ENCODE results near the gene GINS2.

The GINS2 gene

GRCh38 chr16:85715169-85716021, 26.6 kb upstream of the GINS2 start:
- DNase-seq, result no peak

- DNase-seq, result no peak
These were observed 24.0 kb upstream of the GINS2 start for GRCh38 chr16:85712801-85713200.

GRCh38 chr16:85711982-85712587, 23.3 kb upstream of the GINS2 start:
- no peak for DNase-seq

GRCh38 chr16:85710732-85711131, 22.0 kb upstream of the GINS2 start:
- no peak for DNase-seq

GRCh38 chr16:85709766-85710585, 21.2 kb upstream of the GINS2 start:
- DNase-seq, result no peak

GRCh38 chr16:85708338-85708737, 19.6 kb upstream of the GINS2 start:
- no peak for DNase-seq

GRCh38 chr16:85707528-85708095, 18.9 kb upstream of the GINS2 start:
- DNase-seq, result no peak

- DNase-seq, result no peak
These were observed 17.8 kb upstream of the GINS2 start for GRCh38 chr16:85706449-85707034.

GRCh38 chr16:85704900-85705846, 16.4 kb upstream of the GINS2 start:
- no peak for DNase-seq

GRCh38 chr16:85704011-85704410, 15.3 kb upstream of the GINS2 start:
- no peak for DNase-seq

GRCh38 chr16:85699628-85700027, 10.9 kb upstream of the GINS2 start:
- DNase-seq, result no peak

GRCh38 chr16:85698935-85699558, 10.3 kb upstream of the GINS2 start:
- DNase-seq, result no peak

- no peak for DNase-seq
These were observed 9.7 kb upstream of the GINS2 start for GRCh38 chr16:85698459-85698891.

- DNase-seq, result no peak
These were observed 8.7 kb upstream of the GINS2 start for GRCh38 chr16:85697431-85697830.

- DNase-seq, result no peak
These were observed 8.0 kb upstream of the GINS2 start for GRCh38 chr16:85696781-85697180.

- DNase-seq, result no peak
These were observed 6.7 kb upstream of the GINS2 start for GRCh38 chr16:85695196-85696128.

- no peak for DNase-seq
These were observed 1.8 kb upstream of the GINS2 start for GRCh38 chr16:85690469-85691064.

GRCh38 chr16:85689950-85690320, 1.2 kb upstream of the GINS2 start:
- no peak for DNase-seq

GRCh38 chr16:85689285-85689949, 663 bp upstream of the GINS2 start:
- no peak for DNase-seq
